Vagina (tissue), 2 donors: ENCODE measurements around the gene EML4.

ENCODE experiments used
- POLR2AphosphoS5 ChIP-seq, 2 donors: sonication (generic); formaldehyde crosslinking; IDR thresholded peaks; one replicate each; pipeline ENCODE4 v1.9.0; 2017; ENCODE audit warnings: antibody characterized with exemption in 2 of 2, mild to moderate bottlenecking in 2 of 2, low read depth in 1 of 2; ENCODE audit not compliant: insufficient read depth in 1 of 2
- TF ChIP-seq, protein P1 (sequence below), 3 experiments: fragments of 450-650 bp in 2 of 3; fragments of 200-600 bp in 1 of 3; sonication (generic) in 1 of 3; IDR thresholded peaks; one replicate each; pipeline ENCODE4 v1.5.1; 2017 to 2019; ENCODE audit warnings: antibody characterized with exemption in 3 of 3, mild to moderate bottlenecking in 2 of 3, moderate library complexity in 2 of 3

DNA sequence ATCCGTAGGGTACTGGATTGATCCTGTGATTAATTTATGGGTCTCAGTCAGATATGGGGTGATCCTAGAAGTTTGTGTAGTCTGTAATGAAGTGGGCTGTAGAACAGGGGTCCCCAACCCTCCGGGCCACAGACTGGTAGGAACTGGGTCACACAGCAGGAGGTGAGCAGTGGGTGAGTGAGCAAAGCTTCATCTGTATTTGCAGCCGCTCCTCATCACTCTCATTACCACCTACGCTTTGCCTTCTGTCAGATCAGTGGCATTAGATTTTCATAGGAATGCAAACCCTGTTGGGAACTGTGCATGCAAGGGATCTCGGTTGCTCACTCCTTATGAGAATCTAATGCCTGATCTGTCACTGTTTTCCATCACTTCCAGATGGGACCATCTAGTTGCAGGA, 48.8 kb downstream of the EML4 start:
- TF ChIP-seq, protein P1, sequence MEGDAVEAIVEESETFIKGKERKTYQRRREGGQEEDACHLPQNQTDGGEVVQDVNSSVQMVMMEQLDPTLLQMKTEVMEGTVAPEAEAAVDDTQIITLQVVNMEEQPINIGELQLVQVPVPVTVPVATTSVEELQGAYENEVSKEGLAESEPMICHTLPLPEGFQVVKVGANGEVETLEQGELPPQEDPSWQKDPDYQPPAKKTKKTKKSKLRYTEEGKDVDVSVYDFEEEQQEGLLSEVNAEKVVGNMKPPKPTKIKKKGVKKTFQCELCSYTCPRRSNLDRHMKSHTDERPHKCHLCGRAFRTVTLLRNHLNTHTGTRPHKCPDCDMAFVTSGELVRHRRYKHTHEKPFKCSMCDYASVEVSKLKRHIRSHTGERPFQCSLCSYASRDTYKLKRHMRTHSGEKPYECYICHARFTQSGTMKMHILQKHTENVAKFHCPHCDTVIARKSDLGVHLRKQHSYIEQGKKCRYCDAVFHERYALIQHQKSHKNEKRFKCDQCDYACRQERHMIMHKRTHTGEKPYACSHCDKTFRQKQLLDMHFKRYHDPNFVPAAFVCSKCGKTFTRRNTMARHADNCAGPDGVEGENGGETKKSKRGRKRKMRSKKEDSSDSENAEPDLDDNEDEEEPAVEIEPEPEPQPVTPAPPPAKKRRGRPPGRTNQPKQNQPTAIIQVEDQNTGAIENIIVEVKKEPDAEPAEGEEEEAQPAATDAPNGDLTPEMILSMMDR (IDR thresholded peaks at IDR 0.05), result no peak
- TF ChIP-seq POLR2AphosphoS5 (IDR thresholded peaks at IDR 0.05; ENCODE audit: insufficient read depth in 1 of 2, low read depth in 1 of 2), result no peak
